PC-9 (cell line): Measurements from ENCODE around the gene LETM1.

Experiments used
- CTCF ChIP-seq: fragments of 200-600 bp; sonication (generic); conservative IDR thresholded peaks from 2 replicates; pipeline ENCODE4 v1.6.1; 2017; ENCODE audit warnings: mixed run types, antibody characterized with exemption, mild to moderate bottlenecking, moderate library complexity
- EZH2 ChIP-seq: fragments of 200-600 bp; sonication (generic); IDR thresholded peaks from 2 replicates; pipeline ENCODE4 v1.8.0; 2017; ENCODE audit warnings: antibody characterized with exemption, low read depth

- TF ChIP-seq EZH2 (no peak), CTCF (no peak)
Observed at GRCh38 chr4:1813915-1814314, 42.0 kb downstream of the LETM1 start.
